Measurements from ENCODE around the gene AGMO.

DNA sequence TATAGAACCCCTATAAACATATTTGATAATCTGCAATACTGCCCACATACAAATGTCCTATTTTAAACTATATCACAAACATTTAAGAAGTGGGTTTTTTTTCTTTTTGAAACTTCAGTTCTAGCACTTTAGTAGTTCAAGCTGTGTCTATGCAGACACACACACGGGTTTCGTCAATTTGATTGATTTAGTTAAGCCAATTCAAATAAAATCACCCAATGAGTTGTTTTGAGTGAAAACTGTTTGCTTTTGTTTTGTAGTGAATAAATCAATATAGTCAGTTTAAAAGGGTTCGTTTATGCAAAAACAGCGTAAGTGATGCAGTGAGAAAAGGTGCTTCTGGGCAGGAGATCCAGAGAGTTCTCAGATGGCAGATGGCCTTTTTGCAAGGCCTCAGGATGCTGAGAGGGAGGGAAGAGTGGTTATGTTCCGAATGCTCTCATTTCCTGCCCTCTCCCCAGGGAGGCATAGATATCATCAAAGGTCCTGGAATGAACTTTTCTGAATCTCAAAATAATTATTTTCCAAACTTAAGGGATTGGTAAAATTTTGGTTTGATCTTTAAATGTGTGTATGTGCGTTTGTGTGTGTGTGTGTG, 102.7 kb downstream of the AGMO start:
- TF ChIP-seq, protein P1, sequence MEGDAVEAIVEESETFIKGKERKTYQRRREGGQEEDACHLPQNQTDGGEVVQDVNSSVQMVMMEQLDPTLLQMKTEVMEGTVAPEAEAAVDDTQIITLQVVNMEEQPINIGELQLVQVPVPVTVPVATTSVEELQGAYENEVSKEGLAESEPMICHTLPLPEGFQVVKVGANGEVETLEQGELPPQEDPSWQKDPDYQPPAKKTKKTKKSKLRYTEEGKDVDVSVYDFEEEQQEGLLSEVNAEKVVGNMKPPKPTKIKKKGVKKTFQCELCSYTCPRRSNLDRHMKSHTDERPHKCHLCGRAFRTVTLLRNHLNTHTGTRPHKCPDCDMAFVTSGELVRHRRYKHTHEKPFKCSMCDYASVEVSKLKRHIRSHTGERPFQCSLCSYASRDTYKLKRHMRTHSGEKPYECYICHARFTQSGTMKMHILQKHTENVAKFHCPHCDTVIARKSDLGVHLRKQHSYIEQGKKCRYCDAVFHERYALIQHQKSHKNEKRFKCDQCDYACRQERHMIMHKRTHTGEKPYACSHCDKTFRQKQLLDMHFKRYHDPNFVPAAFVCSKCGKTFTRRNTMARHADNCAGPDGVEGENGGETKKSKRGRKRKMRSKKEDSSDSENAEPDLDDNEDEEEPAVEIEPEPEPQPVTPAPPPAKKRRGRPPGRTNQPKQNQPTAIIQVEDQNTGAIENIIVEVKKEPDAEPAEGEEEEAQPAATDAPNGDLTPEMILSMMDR (IDR thresholded peaks at IDR 0.05 in 4 of 5, conservative IDR thresholded peaks at IDR 0.05 in 1 of 5), result no peak
- TF ChIP-seq POLR2A (IDR thresholded peaks at IDR 0.05), result no peak
